Left ventricle myocardium inferior (tissue), 1 donor: ENCODE measurements around the gene EIF4G1. TPM values are rescaled to one million over a fixed set of nuclear protein-coding genes. Genes with fewer than 3 reads are reported as not detected.
"Not testable (repeated sequence)": the region's sequence is repeated elsewhere in the genome, so short reads cannot be mapped to it uniquely, and the experiment has no call there.

ENCODE experiments used
- DNase-seq: peaks from one replicate; pipeline ENCODE4 v3.0.0-alpha.2; 2020
- H3K27ac ChIP-seq: fragments of 200-600 bp; replicated peaks from 2 replicates; pipeline ENCODE4 v1.8.0; 2021
- H3K27me3 ChIP-seq: fragments of 200-600 bp; 2 replicates; pipeline ENCODE4 v1.8.0; 2021; ENCODE audit warnings: low read depth
- H3K36me3 ChIP-seq: fragments of 200-600 bp; 2 replicates; pipeline ENCODE4 v1.8.0; 2021
- H3K4me1 ChIP-seq: fragments of 200-600 bp; 2 replicates; pipeline ENCODE4 v1.8.0; 2021
- H3K4me3 ChIP-seq: fragments of 200-600 bp; 2 replicates; pipeline ENCODE4 v1.8.0; 2021; ENCODE audit warnings: mild to moderate bottlenecking, moderate library complexity
- H3K9me3 ChIP-seq: fragments of 200-600 bp; replicated peaks from 2 replicates; pipeline ENCODE4 v1.8.0; 2021
- CTCF ChIP-seq: fragments of 200-600 bp; IDR thresholded peaks from 2 replicates; pipeline ENCODE4 v1.8.0; 2021; ENCODE audit warnings: antibody characterized with exemption, mild to moderate bottlenecking, borderline replicate concordance
- intact Hi-C: fragments of 100-400 bp; cut with micrococcal nuclease; formaldehyde crosslinking; loops from one replicate; pipeline ENCODE4 v1.11.0; 2022
- long read RNA-seq: library from polyadenylated mRNA; unstranded; transcript quantifications from one replicate; pipeline ENCODE4 v2.0.0, GENCODE V29; 2021
- total RNA-seq: library from RNA; stranded (reverse); fragmentation: NEBNext Ultra II Directional; extraction: Animal tissue kit (Norgen Biotek cat#: 25700); gene quantifications from one replicate; pipeline ENCODE4 v1.2.1, GENCODE V29; 2021
- donor health status: DM: no; HTN: yes; CAD: no; lungs with severe emphysema.

EIF4G1 gene
- total RNA-seq, result 224 TPM
- long read RNA-seq, full-length matches to known transcripts, result 47 of 276 reads
- long read RNA-seq, partial matches to known transcripts, result 175 of 276 reads
- long read RNA-seq, other reads (novel, unspliced or antisense), result 54 of 276 reads

- intact Hi-C loops, result no loop called here
- no peaks in the 10 kb centered on the region for H3K9me3 ChIP-seq
- H3K4me3 ChIP-seq, result peak within 1 kb of the TSS; percentile 83
- no peak for TF ChIP-seq CTCF
- H3K27me3 ChIP-seq, result no peaks in the 10 kb centered on the region
- H3K36me3 ChIP-seq, result peaks cover 20% of the 10 kb centered on the region
- peaks cover 47% of the 10 kb centered on the region for H3K4me1 ChIP-seq
- peak; percentile 96 for DNase-seq
- H3K27ac ChIP-seq, result peak within 1 kb of the TSS; percentile 98
These were observed at the start of gene EIF4G1 for GRCh38 chr3:184314363-184314699. TSS of gene EIF4G1 (plus strand) at chr3:184314606. CDS start at chr3:184315797, 1,191 bp downstream.

GRCh38 chr3:184267249-184267648 is 47.2 kb upstream of the EIF4G1 start:
- H3K27me3 ChIP-seq, result peaks cover 90% of the 10 kb centered on the region

GRCh38 chr3:184272269-184272668 is 42.1 kb upstream of the EIF4G1 start:
- DNase-seq, result no peak
- Histone ChIP-seq H3K36me3 (no peaks in the 10 kb centered on the region), H3K4me1 (no peaks in the 10 kb centered on the region), H3K27me3 (peaks cover 89% of the 10 kb centered on the region), H3K27ac (no peak overlapping the region), H3K9me3 (no peaks in the 10 kb centered on the region), H3K4me3 (no peak overlapping the region)
- no peak for TF ChIP-seq CTCF
- intact Hi-C loops, result no loop called here

More at GRCh38 chr3:184267249-184267648, 47.2 kb upstream of the EIF4G1 start:
- H3K4me1 ChIP-seq, H3K36me3 ChIP-seq, DNase-seq, H3K9me3 ChIP-seq, H3K4me3 ChIP-seq, H3K27ac ChIP-seq, intact Hi-C loops: not testable (repeated sequence)

- intact Hi-C loops, result no loop called here
- TF ChIP-seq CTCF, result no peak
- Histone ChIP-seq H3K27ac (no peak overlapping the region), H3K4me3 (no peak overlapping the region), H3K27me3 (peaks cover 71% of the 10 kb centered on the region), H3K4me1 (no peaks in the 10 kb centered on the region), H3K36me3 (no peaks in the 10 kb centered on the region), H3K9me3 (no peaks in the 10 kb centered on the region)
- no peak for DNase-seq
These were observed 39.1 kb upstream of the EIF4G1 start for GRCh38 chr3:184275381-184275701.

GRCh38 chr3:184275961-184276910 is 38.2 kb upstream of the EIF4G1 start, which contains the start of gene ECE2:
TSS of gene ECE2 (plus strand) at chr3:184276022. CDS start at chr3:184276154, 132 bp downstream.
- H3K4me3 ChIP-seq, result peak within 1 kb of the TSS; percentile 34
- no peak for TF ChIP-seq CTCF
- no peak for DNase-seq

GRCh38 chr3:184277366-184277765 is 37.0 kb upstream of the EIF4G1 start:
- Histone ChIP-seq H3K4me3 (no peak overlapping the region), H3K9me3 (no peaks in the 10 kb centered on the region), H3K27me3 (peaks cover 61% of the 10 kb centered on the region), H3K36me3 (no peaks in the 10 kb centered on the region), H3K4me1 (no peaks in the 10 kb centered on the region), H3K27ac (no peak overlapping the region)
- intact Hi-C loops, result no loop called here
- no peak for TF ChIP-seq CTCF
- no peak for DNase-seq

More at GRCh38 chr3:184275961-184276910, 38.2 kb upstream of the EIF4G1 start, which contains the start of gene ECE2:
- intact Hi-C loops, result no loop called here
- H3K4me1 ChIP-seq, result no peaks in the 10 kb centered on the region
- H3K36me3 ChIP-seq, result no peaks in the 10 kb centered on the region
- no peak within 1 kb of the TSS for H3K27ac ChIP-seq
- H3K27me3 ChIP-seq, result peaks cover 63% of the 10 kb centered on the region
- H3K9me3 ChIP-seq, result no peaks in the 10 kb centered on the region
